ENCODE measurements around the gene ELMO1. TPM values are rescaled to one million over a fixed set of nuclear protein-coding genes. Genes with fewer than 3 reads are reported as not detected.

Gene ELMO1
- total RNA-seq, 1 donor from 2014 or later: 62.2 TPM

- DNase-seq (ENCODE audit: extremely low read depth, low read depth, low spot score): no peak
Observed at GRCh38 chr7:37411444-37412034, 37.1 kb downstream of the ELMO1 start.

GRCh38 chr7:37410305-37411229 is 38.1 kb downstream of the ELMO1 start:
- no peak for DNase-seq (ENCODE audit: extremely low read depth, low read depth, low spot score)

GRCh38 chr7:37409461-37409860 is 39.2 kb downstream of the ELMO1 start:
- no peak for DNase-seq (ENCODE audit: extremely low read depth, low read depth, low spot score)

GRCh38 chr7:37408291-37409228 is 40.1 kb downstream of the ELMO1 start:
- no peak for DNase-seq (ENCODE audit: extremely low read depth, low read depth, low spot score)

GRCh38 chr7:37405603-37406122 is 43.0 kb downstream of the ELMO1 start:
- no peak for DNase-seq (ENCODE audit: extremely low read depth, low read depth, low spot score)

- no peak for DNase-seq (ENCODE audit: extremely low read depth, low read depth, low spot score)
Observed at GRCh38 chr7:37405128-37405527, 43.5 kb downstream of the ELMO1 start.

- no peak for DNase-seq (ENCODE audit: extremely low read depth, low read depth, low spot score)
Observed at GRCh38 chr7:37399876-37400421, 48.7 kb downstream of the ELMO1 start.

GRCh38 chr7:37398403-37398802 is 50.3 kb downstream of the ELMO1 start:
- no peak for DNase-seq (ENCODE audit: extremely low read depth, low read depth, low spot score)

GRCh38 chr7:37395618-37396259 is 52.9 kb downstream of the ELMO1 start:
- no peak for DNase-seq (ENCODE audit: extremely low read depth, low read depth, low spot score)

- DNase-seq (ENCODE audit: extremely low read depth, low read depth, low spot score): no peak
Observed at GRCh38 chr7:37394158-37394557, 54.5 kb downstream of the ELMO1 start.

GRCh38 chr7:37393476-37393875 is 55.2 kb downstream of the ELMO1 start:
- no peak for DNase-seq (ENCODE audit: extremely low read depth, low read depth, low spot score)

GRCh38 chr7:37392673-37393017 is 56.0 kb downstream of the ELMO1 start:
- DNase-seq (ENCODE audit: extremely low read depth, low read depth, low spot score): no peak

- DNase-seq (ENCODE audit: extremely low read depth, low read depth, low spot score): no peak
Observed at GRCh38 chr7:37391791-37392672, 56.6 kb downstream of the ELMO1 start.

- no peak for DNase-seq (ENCODE audit: extremely low read depth, low read depth, low spot score)
Observed at GRCh38 chr7:37390114-37390513, 58.5 kb downstream of the ELMO1 start.

GRCh38 chr7:37388811-37389210 is 59.9 kb downstream of the ELMO1 start:
- DNase-seq (ENCODE audit: extremely low read depth, low read depth, low spot score): no peak

GRCh38 chr7:37385787-37386186 is 62.9 kb downstream of the ELMO1 start:
- DNase-seq (ENCODE audit: extremely low read depth, low read depth, low spot score): no peak

GRCh38 chr7:37382546-37383088 is 66.0 kb downstream of the ELMO1 start:
- DNase-seq (ENCODE audit: extremely low read depth, low read depth, low spot score): no peak

- no peak for DNase-seq (ENCODE audit: extremely low read depth, low read depth, low spot score)
Observed at GRCh38 chr7:37380831-37381230, 67.8 kb downstream of the ELMO1 start.

Data from glomerular endothelial cell (primary cell).